Natural killer cell (primary cell): ENCODE measurements around the gene PPP1R12B. TPM values are rescaled to one million over a fixed set of nuclear protein-coding genes. Genes with fewer than 3 reads are reported as not detected.
"Not testable (repeated sequence)": the region's sequence is repeated elsewhere in the genome, so short reads cannot be mapped to it uniquely, and the experiment has no call there.

Source experiments
- ATAC-seq, 3 donors: fragments of 150-1000 bp in 2 of 3; fragments of 200-7000 bp in 1 of 3; cut with Tn5 transposase; 1 replicate in 1 of 3; 2 replicates in 2 of 3; pipeline ENCODE4 v1.10.0; 2021; ENCODE audit warnings: mild to moderate bottlenecking in 2 of 3, moderate library complexity in 2 of 3
- DNase-seq, 2 donors: peaks; one replicate each; pipeline versions ENCODE4 v3.0.0 to v3.0.0-alpha.2; 2013 to 2021; ENCODE audit warnings: mixed read lengths in 1 of 2
- H3K27ac ChIP-seq: one replicate; pipeline ENCODE4 v1.5.1; 2013; ENCODE audit warnings: mild to moderate bottlenecking, low read length
- H3K27me3 ChIP-seq: one replicate; pipeline ENCODE4 v1.6.1; 2013; ENCODE audit warnings: low read length; ENCODE audit not compliant: control insufficient read depth, insufficient read depth
- H3K36me3 ChIP-seq: one replicate; pipeline ENCODE4 v1.6.1; 2013; ENCODE audit warnings: low read length; ENCODE audit not compliant: control insufficient read depth, insufficient read depth
- H3K4me1 ChIP-seq: one replicate; pipeline ENCODE4 v1.6.1; 2013; ENCODE audit warnings: low read length; ENCODE audit not compliant: control insufficient read depth, insufficient read depth
- H3K4me3 ChIP-seq: one replicate; pipeline ENCODE4 v1.5.1; 2013; ENCODE audit warnings: low read length
- H3K9me3 ChIP-seq: one replicate; pipeline ENCODE4 v1.6.1; 2013; ENCODE audit warnings: low read length; ENCODE audit not compliant: control insufficient read depth, insufficient read depth
- H3K27ac Mint-ChIP-seq, 2 donors: one replicate each; pipeline ENCODE4 v1.8.0; 2022; ENCODE audit warnings: mild to moderate bottlenecking in 2 of 2, mixed read lengths in 2 of 2, moderate library complexity in 1 of 2
- H3K27me3 Mint-ChIP-seq, 2 donors: one replicate each; pipeline ENCODE4 v1.8.0; 2022; ENCODE audit warnings: low read depth in 2 of 2, mixed read lengths in 2 of 2
- H3K36me3 Mint-ChIP-seq: one replicate; pipeline ENCODE4 v1.8.0; 2022; ENCODE audit warnings: mixed read lengths
- H3K4me1 Mint-ChIP-seq, 2 donors: one replicate each; pipeline ENCODE4 v1.8.0; 2022; ENCODE audit warnings: mixed read lengths in 2 of 2
- H3K4me3 Mint-ChIP-seq: one replicate; pipeline ENCODE4 v1.8.0; 2022; ENCODE audit warnings: mild to moderate bottlenecking, moderate library complexity, mixed read lengths
- H3K9me3 Mint-ChIP-seq, 2 donors: one replicate each; pipeline ENCODE4 v1.8.0; 2022; ENCODE audit warnings: mixed read lengths in 2 of 2
- WGBS: methylation state at CpG from one replicate; pipeline ENCODE4 v1.1.7; 2013; ENCODE audit warnings: missing lambda C conversion rate; ENCODE audit not compliant: insufficient coverage; 5-methylcytosine and 5-hydroxymethylcytosine counted together
- intact Hi-C: fragments of 100-400 bp; cut with micrococcal nuclease; formaldehyde crosslinking; loops from one replicate; pipeline ENCODE4 v1.14.2; 2022
- total RNA-seq, 4 donors: library from RNA; stranded (reverse); fragments of 120-200 nt in 1 of 4; gene quantifications; one replicate each; pipeline versions ENCODE4 v1.2.3 to v1.2.4, GENCODE V29; 2013 to 2022
- TF ChIP-seq, protein P1 (sequence below): fragments of 200-600 bp; IDR thresholded peaks from one replicate; pipeline ENCODE4 v1.8.0; 2022; ENCODE audit warnings: antibody characterized with exemption

Gene PPP1R12B
- total RNA-seq, 3 donors from 2014 or later (not counting 1 experiment from before 2014, with no cell fraction given) = 27.8 to 47.5 (median 46.5) TPM

GRCh38 chr1:202638019-202638700, 289.7 kb downstream of the PPP1R12B start:
- no peak overlapping the region for H3K4me3 ChIP-seq
- peaks cover 48 to 49% of the 10 kb centered on the region in 2 donors for H3K27me3 Mint-ChIP-seq
- ATAC-seq (no peak), DNase-seq (no peak)
- 86% methylated on average over 7 of the region's 7 CpGs for WGBS
- no peak overlapping the region for H3K27ac ChIP-seq
- no peak overlapping the region for H3K4me3 Mint-ChIP-seq
- H3K4me1 Mint-ChIP-seq = peaks cover 7 to 28% of the 10 kb centered on the region in 2 donors
- H3K9me3 Mint-ChIP-seq = no peaks in the 10 kb centered on the region
- no peak overlapping the region for H3K27ac Mint-ChIP-seq
- intact Hi-C loops = no loop called here
- H3K4me1 ChIP-seq = peaks cover 15% of the 10 kb centered on the region
- H3K36me3 Mint-ChIP-seq = no peaks in the 10 kb centered on the region
- TF ChIP-seq, protein P1, sequence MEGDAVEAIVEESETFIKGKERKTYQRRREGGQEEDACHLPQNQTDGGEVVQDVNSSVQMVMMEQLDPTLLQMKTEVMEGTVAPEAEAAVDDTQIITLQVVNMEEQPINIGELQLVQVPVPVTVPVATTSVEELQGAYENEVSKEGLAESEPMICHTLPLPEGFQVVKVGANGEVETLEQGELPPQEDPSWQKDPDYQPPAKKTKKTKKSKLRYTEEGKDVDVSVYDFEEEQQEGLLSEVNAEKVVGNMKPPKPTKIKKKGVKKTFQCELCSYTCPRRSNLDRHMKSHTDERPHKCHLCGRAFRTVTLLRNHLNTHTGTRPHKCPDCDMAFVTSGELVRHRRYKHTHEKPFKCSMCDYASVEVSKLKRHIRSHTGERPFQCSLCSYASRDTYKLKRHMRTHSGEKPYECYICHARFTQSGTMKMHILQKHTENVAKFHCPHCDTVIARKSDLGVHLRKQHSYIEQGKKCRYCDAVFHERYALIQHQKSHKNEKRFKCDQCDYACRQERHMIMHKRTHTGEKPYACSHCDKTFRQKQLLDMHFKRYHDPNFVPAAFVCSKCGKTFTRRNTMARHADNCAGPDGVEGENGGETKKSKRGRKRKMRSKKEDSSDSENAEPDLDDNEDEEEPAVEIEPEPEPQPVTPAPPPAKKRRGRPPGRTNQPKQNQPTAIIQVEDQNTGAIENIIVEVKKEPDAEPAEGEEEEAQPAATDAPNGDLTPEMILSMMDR = no peak
- no peaks in the 10 kb centered on the region for H3K36me3 ChIP-seq
- H3K27me3 ChIP-seq = peaks cover 34% of the 10 kb centered on the region
- no peaks in the 10 kb centered on the region for H3K9me3 ChIP-seq

- peaks cover 38% of the 10 kb centered on the region for H3K27me3 ChIP-seq
- H3K9me3 Mint-ChIP-seq, ATAC-seq, H3K4me3 Mint-ChIP-seq, intact Hi-C loops, H3K4me3 ChIP-seq, DNase-seq, H3K27ac Mint-ChIP-seq, H3K36me3 Mint-ChIP-seq, H3K9me3 ChIP-seq, H3K27ac ChIP-seq, H3K36me3 ChIP-seq: not testable (repeated sequence)
- 91% methylated on average over 9 of the region's 9 CpGs for WGBS
- peaks cover 21% of the 10 kb centered on the region for H3K4me1 ChIP-seq
- Mint-ChIP-seq H3K27me3 (peaks cover 48 to 54% of the 10 kb centered on the region in 2 donors), H3K4me1 (peaks cover 11 to 35% of the 10 kb centered on the region in 2 donors)
Observed at GRCh38 chr1:202638701-202639305, 290.3 kb downstream of the PPP1R12B start.

- Histone ChIP-seq H3K27ac (no peak overlapping the region), H3K9me3 (no peaks in the 10 kb centered on the region), H3K27me3 (peaks cover 45% of the 10 kb centered on the region), H3K36me3 (no peaks in the 10 kb centered on the region), H3K4me1 (peaks cover 28% of the 10 kb centered on the region), H3K4me3 (no peak overlapping the region)
- Mint-ChIP-seq H3K4me1 (peaks cover 11 to 42% of the 10 kb centered on the region in 2 donors), H3K27ac (no peak overlapping the region), H3K36me3 (no peaks in the 10 kb centered on the region), H3K4me3 (no peak overlapping the region), H3K27me3 (peaks cover 52 to 54% of the 10 kb centered on the region in 2 donors), H3K9me3 (no peaks in the 10 kb centered on the region)
- WGBS = 82% methylated on average over 9 of the region's 9 CpGs
- intact Hi-C loops = no loop called here
- ATAC-seq (no peak), DNase-seq (no peak)
- TF ChIP-seq, protein P1 = no peak
Observed at GRCh38 chr1:202639500-202639899, 291.0 kb downstream of the PPP1R12B start.

GRCh38 chr1:202642212-202642611, 293.7 kb downstream of the PPP1R12B start:
- Histone ChIP-seq H3K36me3 (no peaks in the 10 kb centered on the region), H3K27ac (no peak overlapping the region), H3K4me1 (peaks cover 30% of the 10 kb centered on the region), H3K4me3 (no peak overlapping the region), H3K9me3 (no peaks in the 10 kb centered on the region), H3K27me3 (peaks cover 45% of the 10 kb centered on the region)
- Mint-ChIP-seq H3K36me3 (no peaks in the 10 kb centered on the region), H3K27me3 (peaks cover 68 to 69% of the 10 kb centered on the region in 2 donors), H3K4me3 (no peak overlapping the region), H3K27ac (no peak overlapping the region), H3K9me3 (no peaks in the 10 kb centered on the region), H3K4me1 (peaks cover 11 to 51% of the 10 kb centered on the region in 2 donors)
- ATAC-seq (no peak), DNase-seq (no peak)
- WGBS = 28% methylated on average over 20 of the region's 20 CpGs
- intact Hi-C loops = no loop called here
- TF ChIP-seq, protein P1 = no peak

Other genes with a start within 250 kb of the PPP1R12B start
- gene GPR37L1, start 225.8 kb upstream of the PPP1R12B start, total RNA-seq = not detected
- gene ARL8A, start 204.0 kb upstream of the PPP1R12B start, total RNA-seq = 100 to 1,000 TPM; 109 to 120 (median 109) TPM
- 100 to 1,000 TPM; 144 to 241 (median 196) TPM for gene PTPN7, start 188.1 kb upstream of the PPP1R12B start, total RNA-seq
- 10 to 100 TPM; 58.3 to 65.2 (median 60.9) TPM for gene LGR6, start 154.9 kb upstream of the PPP1R12B start, total RNA-seq
- 1 to 10 TPM in 2 of 3 donors, under 1 TPM in 1; 0.92 to 2.3 (median 1.3) TPM for gene UBE2T, start 6.8 kb upstream of the PPP1R12B start, total RNA-seq